SK-N-MC (cell line): Measurements from ENCODE around the gene NAA35.

Source experiments
- EZH2 ChIP-seq: fragments of 200-600 bp; sonication (generic); IDR thresholded peaks from one replicate; pipeline ENCODE4 v1.6.1; 2017; ENCODE audit warnings: antibody characterized with exemption
- FOXP2 ChIP-seq: optimal IDR thresholded peaks from 2 replicates; pipeline ENCODE3; 2011; ENCODE audit warnings: mild to moderate bottlenecking, moderate library complexity; ENCODE audit not compliant: insufficient read depth; ENCODE audit errors: extremely low read length, control extremely low read depth

GRCh38 chr9:85927076-85927475 lies 13.9 kb upstream of the NAA35 start:
- TF ChIP-seq EZH2 (no peak), FOXP2 (no peak)
